OCI-LY7 (cell line): ENCODE data around the gene ZBTB44. TPM values are rescaled to one million over a fixed set of nuclear protein-coding genes. Genes with fewer than 3 reads are reported as not detected.

Experiments used
- BruUV-seq: library from RNA; stranded (reverse); fragments of 400-500 nt; replicated peaks from 2 replicates; lab custom pipeline; 2021; lab: Mats Ljungman, UMichigan
- CTCF ChIA-PET: fragments of 300-600 bp; sonication (Branson Sonifier 250); formaldehyde crosslinking; loops from one replicate; lab custom pipeline; 2022; ENCODE audit warnings: antibody characterized with exemption; ENCODE audit not compliant: unreplicated experiment; lab: Charles Lee
- POLR2A ChIA-PET: fragments of 300-600 bp; sonication (Branson Sonifier 250); formaldehyde crosslinking; loops from one replicate; lab custom pipeline; 2022; ENCODE audit warnings: antibody characterized with exemption; lab: Charles Lee
- DNase-seq: peaks from one replicate; pipeline ENCODE4 v3.0.0-alpha.2; 2015; ENCODE audit warnings: low spot score
- H2AFZ ChIP-seq: fragments of 200-600 bp; sonication (generic), shearing (Covaris generic); 2 replicates; pipeline ENCODE4 v1.6.1; 2014; ENCODE audit warnings: mild to moderate bottlenecking, antibody characterized with exemption, low read length, moderate library complexity
- H3K27ac ChIP-seq: fragments of 200-600 bp; sonication (generic); 2 replicates; pipeline ENCODE4 v1.5.1; 2014; ENCODE audit warnings: mixed run types, low read depth, mild to moderate bottlenecking, moderate library complexity, low read length, inconsistent platforms; ENCODE audit not compliant: poor library complexity, severe bottlenecking
- H3K36me3 ChIP-seq: fragments of 200-600 bp; sonication (generic); 2 replicates; pipeline ENCODE4 v1.6.1; 2014; ENCODE audit warnings: mild to moderate bottlenecking, antibody characterized with exemption, low read length, moderate library complexity, mixed read lengths; ENCODE audit not compliant: insufficient read depth
- H3K4me1 ChIP-seq: fragments of 200-600 bp; sonication (generic); 2 replicates; pipeline ENCODE4 v1.5.1; 2014; ENCODE audit warnings: mild to moderate bottlenecking, low read length; ENCODE audit not compliant: insufficient read depth, poor library complexity, severe bottlenecking
- H3K4me2 ChIP-seq: fragments of 200-600 bp; sonication (generic); 2 replicates; pipeline ENCODE4 v1.6.1; 2014; ENCODE audit warnings: mild to moderate bottlenecking, low read length
- H3K4me3 ChIP-seq: fragments of 200-600 bp; sonication (generic); 2 replicates; pipeline ENCODE4 v1.5.1; 2014; ENCODE audit warnings: mild to moderate bottlenecking, low read depth, low read length; ENCODE audit not compliant: poor library complexity, severe bottlenecking
- H3K79me2 ChIP-seq: fragments of 200-600 bp; sonication (generic); 2 replicates; pipeline ENCODE4 v1.6.1; 2016; ENCODE audit warnings: low read depth, mild to moderate bottlenecking, low read length, moderate library complexity, mixed read lengths; ENCODE audit not compliant: insufficient read depth
- H3K9me2 ChIP-seq: fragments of 200-600 bp; sonication (generic); 2 replicates; pipeline ENCODE4 v1.6.1; 2016; ENCODE audit warnings: mild to moderate bottlenecking, low read length, mixed read lengths; ENCODE audit not compliant: insufficient read depth
- H3K9me3 ChIP-seq: fragments of 200-600 bp; sonication (generic); 2 replicates; pipeline ENCODE4 v1.6.1; 2014; ENCODE audit warnings: mild to moderate bottlenecking, mixed run types, low read length, mixed read lengths
- H4K20me1 ChIP-seq: fragments of 200-600 bp; sonication (generic); 2 replicates; pipeline ENCODE4 v1.6.1; 2014; ENCODE audit warnings: mild to moderate bottlenecking, antibody characterized with exemption, low read length, moderate library complexity, mixed read lengths; ENCODE audit not compliant: insufficient read depth
- CTCF ChIP-seq: fragments of 200-600 bp; sonication (generic); conservative IDR thresholded peaks from 2 replicates; pipeline ENCODE4 v1.5.1; 2014; ENCODE audit warnings: mild to moderate bottlenecking, antibody characterized with exemption, low read length, moderate library complexity, mixed read lengths
- EZH2phosphoT487 ChIP-seq: fragments of 200-600 bp; sonication (generic); IDR thresholded peaks from 2 replicates; pipeline ENCODE4 v1.6.1; 2018; ENCODE audit warnings: low read depth, borderline replicate concordance, mild to moderate bottlenecking, mixed run types, antibody characterized with exemption, low read length, moderate library complexity, mixed read lengths
- intact Hi-C: fragments of 100-400 bp; cut with micrococcal nuclease; formaldehyde crosslinking; loops from one replicate; pipeline ENCODE4 v1.10.0; 2022; ENCODE audit not compliant: unreplicated experiment
- total RNA-seq, 2 experiments: library from RNA; depleted of rRNA in 1 of 2; stranded (reverse); fragments of >200 nt in 1 of 2; shearing (Covaris generic) in 1 of 2; gene quantifications; 2 replicates each; pipeline ENCODE4 v1.2.3, GENCODE V29; 2014 to 2022

Gene ZBTB44
- total RNA-seq, 2 experiments from 2014 or later: 57.4 to 60.2 TPM

- intact Hi-C loops: no loop called here
- no peak for TF ChIP-seq CTCF
- no peak for TF ChIP-seq EZH2phosphoT487
- Histone ChIP-seq H3K9me3 (peaks cover 11% of the 10 kb centered on the region; the same call in 1 of the 2 replicates), H3K9me2 (no peaks in the 10 kb centered on the region), H3K27ac (no peak overlapping the region), H3K4me1 (no peaks in the 10 kb centered on the region), H3K4me2 (no peak overlapping the region), H3K4me3 (no peak overlapping the region), H3K79me2 (no peaks in the 10 kb centered on the region), H2AFZ (no peak overlapping the region), H4K20me1 (no peaks in the 10 kb centered on the region), H3K36me3 (no peaks in the 10 kb centered on the region)
- BruUV-seq: no TSS peak
- POLR2A ChIA-PET: interaction anchor here (0.6 to 0.9 kb wide), 2 partner anchors 25 to 49 kb away, joined by 3 read pairs; no protein-coding TSS in a partner anchor
- CTCF ChIA-PET: no interaction called here
- DNase-seq: no peak
Observed at GRCh38 chr11:130358398-130358797, 43.7 kb upstream of the ZBTB44 start.

GRCh38 chr11:130347261-130347660, 32.5 kb upstream of the ZBTB44 start:
- ChIA-PET POLR2A (interaction anchor here (0.6 kb wide), 1 partner anchor 945 kb away, joined by 3 read pairs; no protein-coding TSS in a partner anchor), CTCF (no interaction called here)
- no peaks in the 10 kb centered on the region for H3K4me1 ChIP-seq
- no peak overlapping the region for H2AFZ ChIP-seq
- BruUV-seq: no TSS peak
- no peaks in the 10 kb centered on the region for H3K36me3 ChIP-seq
- H3K9me3 ChIP-seq: no peaks in the 10 kb centered on the region
- H3K4me2 ChIP-seq: no peak overlapping the region
- H3K79me2 ChIP-seq: no peaks in the 10 kb centered on the region
- H3K9me2 ChIP-seq: no peaks in the 10 kb centered on the region
- H3K4me3 ChIP-seq: no peak overlapping the region
- no peak for DNase-seq
- TF ChIP-seq CTCF: no peak
- no peak for TF ChIP-seq EZH2phosphoT487
- H3K27ac ChIP-seq: no peak overlapping the region
- H4K20me1 ChIP-seq: no peaks in the 10 kb centered on the region
- intact Hi-C loops: no loop called here

- TF ChIP-seq EZH2phosphoT487 (no peak), CTCF (no peak)
- H3K9me2 ChIP-seq: no peaks in the 10 kb centered on the region
- BruUV-seq: no TSS peak
- 0 out of 2 replicates have a peak, but pooled peaks cover 8% of the 10 kb centered on the region for H3K9me3 ChIP-seq
- DNase-seq: no peak
- no peak overlapping the region for H3K4me2 ChIP-seq
- H3K36me3 ChIP-seq: no peaks in the 10 kb centered on the region
- no peak overlapping the region for H3K27ac ChIP-seq
- H3K4me3 ChIP-seq: no peak overlapping the region
- intact Hi-C loops: no loop called here
- POLR2A ChIA-PET: no interaction called here
- no peaks in the 10 kb centered on the region for H4K20me1 ChIP-seq
- no peak overlapping the region for H2AFZ ChIP-seq
- no peaks in the 10 kb centered on the region for H3K4me1 ChIP-seq
- H3K79me2 ChIP-seq: no peaks in the 10 kb centered on the region
- CTCF ChIA-PET: no interaction called here
Observed at GRCh38 chr11:130344841-130345240, 30.1 kb upstream of the ZBTB44 start.
